Measurements from ENCODE around the gene CCL14. TPM values are rescaled to one million over a fixed set of nuclear protein-coding genes. Genes with fewer than 3 reads are reported as not detected.

CCL14 gene
- total and polyA plus RNA-seq, 2 of the 13 experiments (the other 11 are each of a cell fraction or from before 2014, with no cell fraction given): 1.1 to 1.7 TPM

DNA sequence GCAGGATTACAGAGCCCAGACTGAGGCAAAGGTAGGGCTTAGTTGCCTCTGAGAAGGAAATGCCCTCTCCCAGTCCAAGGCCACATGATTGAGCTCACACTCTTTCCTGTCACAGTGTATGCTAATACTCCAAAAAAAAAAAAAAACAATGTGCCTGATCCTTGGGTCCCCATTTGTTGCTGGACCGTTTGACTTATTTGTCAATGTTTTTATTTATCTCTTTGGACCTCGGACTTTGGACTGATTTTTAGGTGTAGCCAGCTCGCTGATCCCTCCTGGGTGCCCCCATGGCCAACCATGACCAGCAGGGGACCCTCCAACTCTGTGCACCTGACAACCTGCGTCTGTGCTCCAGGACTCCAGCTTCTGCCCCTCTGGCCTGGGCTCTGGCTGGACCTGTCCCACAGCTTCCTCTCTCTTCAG, 4.6 kb downstream of the CCL14 start (continued):
- TF ChIP-seq ZBTB7B (CRISPR knock-in tag; IDR thresholded peaks at IDR 0.05): no peak
- no peak for TF ChIP-seq HCFC1 (IDR thresholded peaks at IDR 0.05; ENCODE audit: low read depth, low read length)
- no peak for TF ChIP-seq ZNF329 (CRISPR knock-in tag; IDR thresholded peaks at IDR 0.05; ENCODE audit: low read depth)
- TF ChIP-seq SRY (CRISPR knock-in tag; IDR thresholded peaks at IDR 0.05): no peak
- TF ChIP-seq CENPX (CRISPR knock-in tag; IDR thresholded peaks at IDR 0.05): no peak
- TF ChIP-seq, protein P1, sequence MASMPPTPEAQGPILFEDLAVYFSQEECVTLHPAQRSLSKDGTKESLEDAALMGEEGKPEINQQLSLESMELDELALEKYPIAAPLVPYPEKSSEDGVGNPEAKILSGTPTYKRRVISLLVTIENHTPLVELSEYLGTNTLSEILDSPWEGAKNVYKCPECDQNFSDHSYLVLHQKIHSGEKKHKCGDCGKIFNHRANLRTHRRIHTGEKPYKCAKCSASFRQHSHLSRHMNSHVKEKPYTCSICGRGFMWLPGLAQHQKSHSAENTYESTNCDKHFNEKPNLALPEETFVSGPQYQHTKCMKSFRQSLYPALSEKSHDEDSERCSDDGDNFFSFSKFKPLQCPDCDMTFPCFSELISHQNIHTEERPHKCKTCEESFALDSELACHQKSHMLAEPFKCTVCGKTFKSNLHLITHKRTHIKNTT (CRISPR knock-in tag; IDR thresholded peaks at IDR 0.05): no peak
- peak; percentile 70 for TF ChIP-seq RXRB (CRISPR knock-in tag; IDR thresholded peaks at IDR 0.05; ENCODE audit: borderline replicate concordance)
- TF ChIP-seq, protein P2, sequence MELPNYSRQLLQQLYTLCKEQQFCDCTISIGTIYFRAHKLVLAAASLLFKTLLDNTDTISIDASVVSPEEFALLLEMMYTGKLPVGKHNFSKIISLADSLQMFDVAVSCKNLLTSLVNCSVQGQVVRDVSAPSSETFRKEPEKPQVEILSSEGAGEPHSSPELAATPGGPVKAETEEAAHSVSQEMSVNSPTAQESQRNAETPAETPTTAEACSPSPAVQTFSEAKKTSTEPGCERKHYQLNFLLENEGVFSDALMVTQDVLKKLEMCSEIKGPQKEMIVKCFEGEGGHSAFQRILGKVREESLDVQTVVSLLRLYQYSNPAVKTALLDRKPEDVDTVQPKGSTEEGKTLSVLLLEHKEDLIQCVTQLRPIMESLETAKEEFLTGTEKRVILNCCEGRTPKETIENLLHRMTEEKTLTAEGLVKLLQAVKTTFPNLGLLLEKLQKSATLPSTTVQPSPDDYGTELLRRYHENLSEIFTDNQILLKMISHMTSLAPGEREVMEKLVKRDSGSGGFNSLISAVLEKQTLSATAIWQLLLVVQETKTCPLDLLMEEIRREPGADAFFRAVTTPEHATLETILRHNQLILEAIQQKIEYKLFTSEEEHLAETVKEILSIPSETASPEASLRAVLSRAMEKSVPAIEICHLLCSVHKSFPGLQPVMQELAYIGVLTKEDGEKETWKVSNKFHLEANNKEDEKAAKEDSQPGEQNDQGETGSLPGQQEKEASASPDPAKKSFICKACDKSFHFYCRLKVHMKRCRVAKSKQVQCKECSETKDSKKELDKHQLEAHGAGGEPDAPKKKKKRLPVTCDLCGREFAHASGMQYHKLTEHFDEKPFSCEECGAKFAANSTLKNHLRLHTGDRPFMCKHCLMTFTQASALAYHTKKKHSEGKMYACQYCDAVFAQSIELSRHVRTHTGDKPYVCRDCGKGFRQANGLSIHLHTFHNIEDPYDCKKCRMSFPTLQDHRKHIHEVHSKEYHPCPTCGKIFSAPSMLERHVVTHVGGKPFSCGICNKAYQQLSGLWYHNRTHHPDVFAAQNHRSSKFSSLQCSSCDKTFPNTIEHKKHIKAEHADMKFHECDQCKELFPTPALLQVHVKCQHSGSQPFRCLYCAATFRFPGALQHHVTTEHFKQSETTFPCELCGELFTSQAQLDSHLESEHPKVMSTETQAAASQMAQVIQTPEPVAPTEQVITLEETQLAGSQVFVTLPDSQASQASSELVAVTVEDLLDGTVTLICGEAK (IDR thresholded peaks at IDR 0.05): no peak
- TF ChIP-seq, protein P2 (CRISPR knock-in tag; IDR thresholded peaks at IDR 0.05): no peak
- TF ChIP-seq GTF2F1 (IDR thresholded peaks at IDR 0.05; ENCODE audit: low read length): no peak
- TF ChIP-seq, protein P3, sequence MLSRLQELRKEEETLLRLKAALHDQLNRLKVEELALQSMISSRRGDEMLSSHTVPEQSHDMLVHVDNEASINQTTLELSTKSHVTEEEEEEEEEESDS (CRISPR knock-in tag; IDR thresholded peaks at IDR 0.05; ENCODE audit: borderline replicate concordance): no peak
- no peak for TF ChIP-seq KMT2A (CRISPR knock-in tag; IDR thresholded peaks at IDR 0.05)
- TF ChIP-seq, protein P4, sequence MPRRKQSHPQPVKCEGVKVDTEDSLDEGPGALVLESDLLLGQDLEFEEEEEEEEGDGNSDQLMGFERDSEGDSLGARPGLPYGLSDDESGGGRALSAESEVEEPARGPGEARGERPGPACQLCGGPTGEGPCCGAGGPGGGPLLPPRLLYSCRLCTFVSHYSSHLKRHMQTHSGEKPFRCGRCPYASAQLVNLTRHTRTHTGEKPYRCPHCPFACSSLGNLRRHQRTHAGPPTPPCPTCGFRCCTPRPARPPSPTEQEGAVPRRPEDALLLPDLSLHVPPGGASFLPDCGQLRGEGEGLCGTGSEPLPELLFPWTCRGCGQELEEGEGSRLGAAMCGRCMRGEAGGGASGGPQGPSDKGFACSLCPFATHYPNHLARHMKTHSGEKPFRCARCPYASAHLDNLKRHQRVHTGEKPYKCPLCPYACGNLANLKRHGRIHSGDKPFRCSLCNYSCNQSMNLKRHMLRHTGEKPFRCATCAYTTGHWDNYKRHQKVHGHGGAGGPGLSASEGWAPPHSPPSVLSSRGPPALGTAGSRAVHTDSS (CRISPR knock-in tag; conservative IDR thresholded peaks at IDR 0.05): no peak
- no peak for TF ChIP-seq ZIK1 (CRISPR knock-in tag; IDR thresholded peaks at IDR 0.05; ENCODE audit: borderline replicate concordance, low read depth)
- no peak for TF ChIP-seq ZZZ3 (CRISPR knock-in tag; IDR thresholded peaks at IDR 0.05; ENCODE audit: borderline replicate concordance)
- TF ChIP-seq ZNF12 (CRISPR knock-in tag; IDR thresholded peaks at IDR 0.05): no peak
- no peak for TF ChIP-seq ZNF333 (CRISPR knock-in tag; IDR thresholded peaks at IDR 0.05; ENCODE audit: borderline replicate concordance)
- peak; percentile 61 for TF ChIP-seq TBL1XR1 (IDR thresholded peaks at IDR 0.05; ENCODE audit: borderline replicate concordance, low read length, partially characterized antibody)
- no peak for TF ChIP-seq TAF15 (IDR thresholded peaks at IDR 0.05; ENCODE audit: low read depth, low read length, poor library complexity, severe bottlenecking)
